Measurements from ENCODE around the gene ACTL10. TPM values are rescaled to one million over a fixed set of nuclear protein-coding genes. Genes with fewer than 3 reads are reported as not detected.

Gene ACTL10
- polyA plus RNA-seq (2011; rRNA removed) (not detected in 2 replicates), polyA plus RNA-seq (2017; fragmentation: RNase III; extraction: RNeasy Plus Mini Kit Qiagen cat#74134 plus additional on column Dnase treatment) (not detected in 3 replicates), polyA minus RNA-seq (2011; rRNA and poly(A)+ RNA removed) (not detected in 2 replicates)
- polyA plus RNA-seq (2012; cell fraction: cytosol; rRNA removed), result not detected in 2 replicates
- polyA plus RNA-seq (2012; cell fraction: nucleus; rRNA removed), result not detected in 2 replicates

GRCh38 chr20:33666293-33667244 lies at the start of gene ACTL10:
ACTL10 (plus strand) TSS chr20:33666943; CDS start chr20:33667498, 555 bp downstream.
- no peak for TF ChIP-seq HDAC2 (IDR thresholded peaks at IDR 0.05)
- no peak for TF ChIP-seq E2F6 (IDR thresholded peaks at IDR 0.05; ENCODE audit: borderline replicate concordance, low read depth)
- no peak for TF ChIP-seq PBX3 (IDR thresholded peaks at IDR 0.05)
- TF ChIP-seq KDM5A (IDR thresholded peaks at IDR 0.05), result no peak
- no peak for TF ChIP-seq ZFP36 (IDR thresholded peaks at IDR 0.05; ENCODE audit: borderline replicate concordance, partially characterized antibody)
- no peak for TF ChIP-seq NPAS2 (CRISPR knock-in tag; IDR thresholded peaks at IDR 0.05; ENCODE audit: borderline replicate concordance)
- no peak for TF ChIP-seq MAFK (IDR thresholded peaks at IDR 0.05; ENCODE audit: partially characterized antibody)
- no peak for TF ChIP-seq EHF (CRISPR knock-in tag; IDR thresholded peaks at IDR 0.05)
- no peak for TF ChIP-seq MAZ (IDR thresholded peaks at IDR 0.05; ENCODE audit: borderline replicate concordance, low read depth, low read length)
- TF ChIP-seq PHF8 (IDR thresholded peaks at IDR 0.05; ENCODE audit: borderline replicate concordance, low read depth), result no peak
- no peak for TF ChIP-seq ZNF302 (CRISPR knock-in tag; IDR thresholded peaks at IDR 0.05)
- TF ChIP-seq JUN (IDR thresholded peaks at IDR 0.05), result no peak
- no peak for TF ChIP-seq HOXA7 (CRISPR knock-in tag; IDR thresholded peaks at IDR 0.05)
- no peak for TF ChIP-seq USF2 (IDR thresholded peaks at IDR 0.05)
- Histone ChIP-seq H3K4me2 (no peak within 1 kb of the TSS), H3K9me3 (no peaks in the 10 kb centered on the region), H3K27ac (no peak within 1 kb of the TSS), H3K4me3 (no peak within 1 kb of the TSS), H3K4me1 (peaks cover 15% of the 10 kb centered on the region)
- ChIA-PET POLR2A (no interaction called here), CTCF (interaction anchor here (0.8 to 2.2 kb wide), 6 partner anchors 10 to 209 kb away, joined by 3 to 9 read pairs (median 4); no protein-coding TSS in a partner anchor)
- DNase-seq (ENCODE audit: low read depth in 1 of 2, low spot score in 1 of 2) (no peak), FAIRE-seq (no peak), ATAC-seq (no peak)
- 93% methylated on average over 48 of the region's 50 CpGs for WGBS (ENCODE audit: missing lambda C conversion rate)

GRCh38 chr20:33621717-33622400 lies 44.9 kb upstream of the ACTL10 start:
- ChIA-PET POLR2A (no interaction called here), CTCF (interaction anchor here (1.2 to 1.5 kb wide), 2 partner anchors 18 to 164 kb away, joined by 3 read pairs; no protein-coding TSS in a partner anchor)
- DNase-seq (ENCODE audit: low read depth in 1 of 2, low spot score in 1 of 2), result no peak
- H3K27ac ChIP-seq, result no peak overlapping the region
- H3K4me3 ChIP-seq, result no peak overlapping the region
- ATAC-seq, result no peak
- FAIRE-seq, result no peak
- WGBS (ENCODE audit: missing lambda C conversion rate), result 95% methylated on average over 4 of the region's 4 CpGs
- H3K9me3 ChIP-seq, result no peaks in the 10 kb centered on the region
- H3K4me1 ChIP-seq, result no peaks in the 10 kb centered on the region
- no peak overlapping the region for H3K4me2 ChIP-seq
- TF ChIP-seq ZFP36 (IDR thresholded peaks at IDR 0.05; ENCODE audit: borderline replicate concordance, partially characterized antibody), result no peak
- no peak for TF ChIP-seq CHD4 (IDR thresholded peaks at IDR 0.05; ENCODE audit: borderline replicate concordance)
- no peak for TF ChIP-seq E2F6 (IDR thresholded peaks at IDR 0.05; ENCODE audit: borderline replicate concordance, low read depth)
- no peak for TF ChIP-seq SMC3 (IDR thresholded peaks at IDR 0.05)
- TF ChIP-seq HES2 (IDR thresholded peaks at IDR 0.05), result no peak
- no peak for TF ChIP-seq FOSB (CRISPR knock-in tag; IDR thresholded peaks at IDR 0.05)
- no peak for TF ChIP-seq ESRRA (IDR thresholded peaks at IDR 0.05; ENCODE audit: borderline replicate concordance, low read length)
- TF ChIP-seq JUNB (IDR thresholded peaks at IDR 0.05), result no peak
- TF ChIP-seq HDAC2 (IDR thresholded peaks at IDR 0.05), result no peak
- TF ChIP-seq ZSCAN20 (CRISPR knock-in tag; IDR thresholded peaks at IDR 0.05), result no peak
- TF ChIP-seq EP300 (IDR thresholded peaks at IDR 0.05), result no peak
- no peak for TF ChIP-seq ELK1 (IDR thresholded peaks at IDR 0.05; ENCODE audit: low read depth, low read length)
- no peak for TF ChIP-seq RARB (CRISPR knock-in tag; IDR thresholded peaks at IDR 0.05)

Data from A549 (cell line).